Loucy (cell line): ENCODE data around the gene ARMH3.

Source experiments
- CTCF ChIP-seq: fragments of 200-600 bp; sonication (generic); conservative IDR thresholded peaks from 2 replicates; pipeline ENCODE4 v1.5.1; 2014; ENCODE audit warnings: mild to moderate bottlenecking, antibody characterized with exemption, low read length
- EZH2phosphoT487 ChIP-seq: fragments of 200-600 bp; IDR thresholded peaks from 2 replicates; pipeline ENCODE4 v1.6.1; 2018; ENCODE audit warnings: antibody characterized with exemption, mild to moderate bottlenecking, moderate library complexity, borderline replicate concordance

- TF ChIP-seq CTCF (no peak), EZH2phosphoT487 (no peak)
Measured at GRCh38 chr10:102033787-102034186, 22.2 kb downstream of the ARMH3 start.
